Activated T-helper 1 cell treated with anti-CD3 and anti-CD28 coated beads, Interleukin-2, amount 50 U/mL, for 16 hours (primary cell): ENCODE measurements around the gene FDXR.
"Not testable (repeated sequence)": the region's sequence is repeated elsewhere in the genome, so short reads cannot be mapped to it uniquely, and the experiment has no call there.

ENCODE experiments used
- DNase-seq, 2 donors: peaks; one replicate each; pipeline ENCODE4 v3.0.0-alpha.2; 2020; ENCODE audit warnings: low read depth in 1 of 2, low spot score in 1 of 2

Gene FDXR, protein sequence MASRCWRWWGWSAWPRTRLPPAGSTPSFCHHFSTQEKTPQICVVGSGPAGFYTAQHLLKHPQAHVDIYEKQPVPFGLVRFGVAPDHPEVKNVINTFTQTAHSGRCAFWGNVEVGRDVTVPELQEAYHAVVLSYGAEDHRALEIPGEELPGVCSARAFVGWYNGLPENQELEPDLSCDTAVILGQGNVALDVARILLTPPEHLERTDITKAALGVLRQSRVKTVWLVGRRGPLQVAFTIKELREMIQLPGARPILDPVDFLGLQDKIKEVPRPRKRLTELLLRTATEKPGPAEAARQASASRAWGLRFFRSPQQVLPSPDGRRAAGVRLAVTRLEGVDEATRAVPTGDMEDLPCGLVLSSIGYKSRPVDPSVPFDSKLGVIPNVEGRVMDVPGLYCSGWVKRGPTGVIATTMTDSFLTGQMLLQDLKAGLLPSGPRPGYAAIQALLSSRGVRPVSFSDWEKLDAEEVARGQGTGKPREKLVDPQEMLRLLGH

DNA sequence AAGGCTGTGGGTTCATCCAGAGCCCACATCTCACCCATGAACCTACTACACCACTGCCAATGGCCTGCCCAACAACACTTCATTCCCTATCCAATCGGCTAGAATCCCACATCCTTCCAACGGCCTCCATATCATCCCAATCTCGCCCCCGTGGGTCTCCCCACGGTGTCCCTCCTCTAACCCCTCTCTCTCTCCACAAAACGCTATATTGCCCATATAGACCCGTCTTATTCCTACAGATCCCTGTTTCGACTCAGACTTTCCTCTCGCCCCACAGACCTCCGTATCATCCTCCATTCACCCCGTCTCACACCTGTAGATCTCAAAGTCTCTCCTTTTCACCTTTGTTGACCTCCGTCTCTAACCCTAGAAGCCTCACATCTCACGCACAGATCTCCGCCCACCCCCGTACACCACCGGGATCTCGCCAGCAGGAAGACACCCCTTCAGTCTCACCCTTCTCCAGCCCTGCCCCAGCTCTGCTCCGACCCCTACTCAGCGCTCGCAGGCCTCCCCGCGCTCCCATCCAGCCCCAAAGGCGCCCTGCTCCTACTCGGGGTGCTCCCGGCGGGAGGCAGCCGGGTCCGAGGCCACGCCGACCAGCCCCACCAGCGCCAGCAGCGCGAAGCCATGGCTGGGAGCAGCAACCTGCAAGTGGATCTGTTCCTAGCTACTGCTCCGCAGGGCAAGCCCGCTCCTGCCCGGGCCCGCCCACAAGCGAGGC, at the start of gene FDXR:
Gene FDXR (minus strand): TSS at position 682 of the 724 bp plus-strand sequence. CDS start 50 bp downstream, at position 632.
- no peak for DNase-seq

DNA sequence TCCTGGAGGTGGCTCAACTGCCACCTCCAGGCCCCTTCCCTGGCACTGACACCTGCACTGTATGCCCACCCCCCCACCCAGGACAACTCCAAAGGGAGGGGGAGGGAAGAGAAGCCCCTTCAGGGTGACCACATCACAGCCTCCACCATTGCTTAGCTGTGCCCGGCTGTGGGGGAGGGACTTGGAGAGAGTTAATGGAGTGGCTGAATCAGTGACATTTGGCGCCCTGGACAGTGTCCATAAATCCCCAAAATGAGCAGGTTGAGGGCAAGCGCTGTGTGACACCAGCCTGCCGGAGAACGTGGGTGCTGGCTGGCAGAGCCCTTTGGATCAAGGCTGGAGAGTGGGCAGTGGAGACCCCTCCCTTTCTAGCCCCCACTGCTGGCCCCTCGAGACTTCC, 49.4 kb upstream of the FDXR start:
- DNase-seq = no peak

DNA sequence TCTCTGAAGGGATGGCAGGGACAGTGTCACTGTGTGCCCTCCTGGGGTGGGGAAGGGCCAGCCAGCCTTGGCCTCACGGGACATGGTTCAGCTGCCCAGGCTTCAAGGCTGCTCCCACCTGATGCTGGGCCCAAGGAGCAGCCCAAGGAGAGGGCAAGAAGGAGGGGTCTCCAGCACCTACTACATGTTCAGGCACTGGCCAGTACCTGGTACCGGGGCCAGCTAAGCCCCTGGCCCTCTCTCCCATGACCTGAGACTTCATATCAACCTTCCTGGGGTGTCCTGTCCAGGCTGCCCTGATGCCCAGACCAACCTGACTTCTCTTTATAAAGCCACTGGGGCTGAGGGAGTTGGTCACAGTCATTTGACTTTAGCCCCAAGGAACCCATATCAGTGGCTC, 49.0 kb upstream of the FDXR start:
- no peak for DNase-seq

DNA sequence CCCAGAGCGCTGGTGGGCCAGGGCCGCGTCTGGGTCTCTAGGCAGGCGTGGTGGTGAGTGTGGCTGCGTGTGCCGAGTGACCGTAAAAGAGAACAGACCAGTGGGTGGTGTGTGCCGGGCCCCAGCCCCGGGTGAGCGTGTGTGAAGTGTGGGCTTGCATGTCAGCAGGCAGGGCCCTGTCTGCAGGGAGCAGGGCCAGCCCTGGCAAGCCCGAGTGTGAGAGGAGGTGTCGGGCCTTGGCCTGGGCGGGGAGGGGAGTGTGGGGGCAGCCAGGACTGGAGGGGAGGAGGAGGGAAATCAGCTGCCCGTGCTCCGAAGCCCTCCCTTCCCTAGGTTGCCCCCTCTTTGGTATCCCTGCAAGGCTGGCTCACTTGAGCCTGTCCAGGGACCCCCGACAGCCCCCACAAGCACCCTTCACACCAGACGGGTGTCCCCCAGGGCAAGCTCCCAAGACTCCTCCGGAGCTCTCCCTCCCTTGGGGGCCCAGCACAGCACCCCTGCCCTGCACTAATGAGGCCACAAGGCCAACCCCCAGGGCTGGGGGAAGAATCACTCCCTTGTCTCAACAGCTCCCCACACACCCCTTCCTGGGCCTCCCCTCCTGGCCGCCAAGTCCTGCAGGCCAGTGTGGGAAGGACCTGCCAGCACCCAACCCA, 48.4 kb upstream of the FDXR start:
- no peak for DNase-seq

DNA sequence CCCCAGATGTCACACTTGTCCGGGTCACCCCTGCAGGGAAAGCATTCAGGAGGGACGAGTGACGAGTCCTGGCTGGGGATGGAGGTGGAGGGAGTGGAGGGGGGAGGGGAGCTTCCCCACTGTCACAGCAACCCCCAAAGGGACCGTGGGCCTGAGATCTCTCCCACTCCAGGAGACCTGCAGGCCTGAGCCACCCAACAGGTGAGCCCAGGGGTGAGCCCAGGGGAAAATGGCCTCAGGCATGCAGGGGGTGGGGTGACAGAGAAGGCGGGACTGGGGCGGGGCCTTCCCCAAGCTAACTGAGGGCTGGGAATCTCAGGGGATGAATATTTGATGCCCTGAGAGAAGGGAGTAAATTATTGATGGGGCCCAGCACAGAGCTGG, 47.8 kb upstream of the FDXR start:
- DNase-seq = no peak

DNA sequence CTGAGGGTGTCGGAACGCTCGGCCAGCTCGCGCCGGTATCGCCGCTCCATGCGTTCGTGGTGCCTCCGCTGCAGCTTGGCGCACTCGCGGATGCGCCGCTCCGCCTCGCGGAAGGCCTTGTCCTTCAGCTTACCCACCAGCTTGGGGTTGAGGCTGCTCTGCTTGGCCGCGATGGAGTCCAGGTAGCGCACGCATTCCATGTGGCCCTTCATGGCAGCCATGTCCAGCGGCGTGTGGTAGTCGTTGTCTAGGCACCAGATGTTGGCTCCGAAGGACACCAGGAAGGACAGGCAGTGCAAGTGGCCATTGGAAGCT, 47.5 kb upstream of the FDXR start:
- no peak for DNase-seq

DNA sequence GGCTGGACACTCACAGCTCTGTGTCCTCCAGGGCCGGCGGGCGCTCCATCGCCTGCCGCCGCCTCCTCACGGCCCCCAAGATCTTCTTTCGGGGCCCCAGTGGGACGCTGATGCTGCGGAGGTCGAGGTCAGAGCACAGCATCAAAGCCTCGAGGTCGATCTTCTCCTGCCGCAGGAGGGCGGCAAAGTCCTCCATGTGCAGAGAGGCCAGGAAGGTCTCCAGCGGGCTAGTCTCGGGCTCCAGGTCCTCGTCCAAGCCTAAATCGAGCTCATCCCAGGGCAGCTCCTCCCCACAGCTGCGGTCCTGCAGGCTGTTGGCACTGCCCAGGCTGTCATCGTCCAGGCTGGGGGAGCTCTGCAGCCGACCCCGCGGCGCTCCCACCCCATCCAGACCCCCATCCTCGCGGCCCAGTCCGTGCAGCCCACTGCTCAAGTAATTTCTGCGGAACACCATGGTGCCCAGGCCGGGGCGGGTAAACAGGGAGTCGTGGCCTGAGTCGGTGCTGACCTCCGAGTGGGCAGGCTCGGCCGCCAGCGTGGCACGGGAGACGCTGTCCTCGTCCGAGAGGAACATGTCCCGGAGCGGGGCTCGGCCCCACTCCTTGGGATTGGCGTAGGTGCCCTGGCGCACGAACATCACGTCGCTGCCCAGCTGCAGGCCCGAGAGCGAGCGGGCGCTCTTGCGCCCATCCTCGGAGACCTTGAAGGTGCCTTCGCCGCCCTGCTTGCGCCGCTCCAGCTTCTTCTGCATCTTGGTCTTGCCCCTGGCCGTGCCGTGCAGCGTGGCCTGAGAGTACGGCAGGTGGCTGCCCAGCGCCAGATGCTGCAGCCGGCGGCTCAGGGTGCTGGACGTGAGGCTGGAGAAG, 46.9 kb upstream of the FDXR start:
- no peak for DNase-seq

DNA sequence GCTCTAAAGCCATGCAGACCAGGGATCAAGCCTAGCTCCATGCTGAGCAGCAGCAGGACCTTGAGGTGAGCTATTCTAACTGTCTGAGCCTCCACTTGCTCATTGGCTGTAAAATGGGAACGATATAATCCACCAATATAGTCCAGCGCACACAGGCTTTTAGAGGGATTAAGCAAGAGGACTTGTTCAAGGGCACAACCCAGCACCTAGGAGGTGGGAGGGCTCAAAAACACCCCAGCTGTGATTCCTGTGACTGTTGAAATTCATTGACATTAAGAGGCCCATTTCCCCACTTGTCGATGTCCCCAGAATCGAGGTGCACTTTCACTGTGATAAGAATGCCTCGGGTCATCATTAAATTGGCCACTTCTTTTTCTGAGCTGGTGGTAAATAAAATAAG, 46.1 kb upstream of the FDXR start:
- no peak for DNase-seq

DNA sequence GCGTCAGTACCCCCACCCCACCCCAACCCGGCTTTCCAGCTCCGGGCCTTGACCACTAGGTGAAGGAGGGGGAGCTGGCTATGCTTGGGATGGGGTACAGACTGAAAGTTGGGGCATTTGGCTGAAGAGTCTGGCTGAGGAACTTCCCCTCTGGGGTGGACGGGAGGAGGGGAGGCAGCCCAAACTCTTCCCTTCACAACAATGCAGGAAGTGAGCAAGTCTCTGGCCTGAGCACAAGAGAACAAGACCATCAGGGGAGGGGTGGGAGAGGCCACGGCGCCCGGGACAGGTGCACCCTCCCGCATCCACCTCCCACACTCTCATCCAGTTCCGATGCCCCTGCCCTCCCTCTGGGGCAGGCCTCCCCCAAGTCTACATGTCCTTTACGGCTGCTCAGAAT, 44.6 kb upstream of the FDXR start:
- no peak for DNase-seq

DNA sequence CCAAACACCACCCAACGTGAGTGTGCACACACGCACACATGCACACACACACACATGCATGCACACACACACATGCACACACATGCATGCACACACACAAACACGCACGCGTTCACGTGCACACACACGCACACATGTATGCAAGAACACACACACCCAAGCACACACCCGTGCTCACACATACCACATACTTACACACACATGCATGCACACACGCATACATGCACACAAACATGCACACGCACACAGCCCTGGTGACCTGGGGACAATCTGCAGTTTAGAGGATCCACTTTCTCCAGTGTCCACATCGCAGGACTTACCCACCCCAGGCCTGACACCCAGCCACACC, 44.0 kb upstream of the FDXR start:
- DNase-seq = no peak

DNA sequence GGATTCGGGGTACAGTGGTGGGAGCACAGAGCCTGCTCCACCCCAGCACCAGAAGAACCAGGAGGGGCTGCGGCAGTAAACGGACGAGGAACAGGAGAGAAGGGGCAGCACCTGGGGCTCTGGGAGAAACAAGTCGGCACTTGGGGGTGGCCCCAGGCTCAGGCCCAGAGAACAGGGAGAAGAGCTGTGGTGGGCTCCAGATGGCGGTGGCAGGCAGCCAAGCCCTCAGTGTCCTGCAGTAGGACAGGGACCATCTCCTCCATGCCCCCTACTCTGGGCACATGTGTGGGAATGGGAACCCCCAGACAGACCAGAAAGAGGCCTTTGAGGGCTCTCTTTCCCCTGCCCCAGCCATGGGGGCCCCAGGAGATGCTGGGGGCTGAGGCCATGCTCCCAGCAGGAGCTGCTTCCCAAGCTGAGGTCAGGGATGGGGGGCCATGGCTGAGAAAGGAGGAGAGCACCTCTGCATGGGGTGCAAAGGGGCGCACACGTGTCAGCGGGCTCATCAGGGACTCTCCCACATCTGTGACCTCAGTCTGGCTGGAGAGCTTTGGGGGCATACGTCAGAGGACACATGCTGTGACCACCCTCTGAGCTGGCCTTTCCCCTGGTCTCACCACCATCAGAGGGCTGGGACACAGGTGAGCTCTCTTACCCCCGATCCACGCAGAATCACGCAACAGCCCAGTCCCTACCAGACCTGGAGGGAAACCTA, 43.5 kb upstream of the FDXR start:
- DNase-seq = no peak

DNA sequence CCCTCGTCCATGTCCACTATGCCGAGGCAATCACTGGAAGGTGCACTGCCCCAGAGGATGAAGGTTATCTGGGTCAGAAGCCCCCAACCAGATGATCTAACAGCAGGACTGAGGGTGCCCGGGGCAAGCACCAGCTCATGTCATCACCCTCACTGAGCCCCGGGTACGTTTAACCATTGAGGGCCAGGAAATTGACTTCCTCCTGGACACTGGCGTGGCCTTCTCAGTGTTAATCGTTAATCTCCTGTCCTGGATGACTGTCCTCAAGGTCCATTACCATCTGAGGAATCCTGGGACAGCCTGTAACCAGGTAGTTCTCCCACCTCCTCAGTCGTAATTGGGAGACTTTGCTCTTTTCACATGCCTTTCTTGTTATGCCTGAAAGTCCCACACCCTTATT, 38.6 kb upstream of the FDXR start:
- DNase-seq = not testable (repeated sequence)

DNA sequence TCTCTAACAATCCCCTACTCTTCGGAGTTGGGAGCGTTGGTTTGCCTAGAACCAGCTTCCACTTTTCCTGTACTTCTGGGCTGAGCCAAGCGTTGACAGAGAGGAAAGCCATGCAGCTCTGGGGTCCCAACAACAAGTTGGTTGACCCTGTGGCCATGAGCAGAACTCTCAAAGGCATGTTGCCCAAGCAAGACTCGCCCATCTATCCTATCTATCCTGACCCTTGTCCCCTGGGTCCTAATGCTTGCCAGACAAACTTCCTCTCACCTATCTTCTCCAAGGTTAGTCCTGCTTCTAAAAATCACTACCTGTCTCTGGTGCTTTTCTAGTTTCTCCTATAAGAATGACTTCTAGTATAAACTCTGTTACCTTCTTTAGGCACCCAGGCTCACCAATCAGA, 36.3 kb upstream of the FDXR start:
- DNase-seq = not testable (repeated sequence)

DNA sequence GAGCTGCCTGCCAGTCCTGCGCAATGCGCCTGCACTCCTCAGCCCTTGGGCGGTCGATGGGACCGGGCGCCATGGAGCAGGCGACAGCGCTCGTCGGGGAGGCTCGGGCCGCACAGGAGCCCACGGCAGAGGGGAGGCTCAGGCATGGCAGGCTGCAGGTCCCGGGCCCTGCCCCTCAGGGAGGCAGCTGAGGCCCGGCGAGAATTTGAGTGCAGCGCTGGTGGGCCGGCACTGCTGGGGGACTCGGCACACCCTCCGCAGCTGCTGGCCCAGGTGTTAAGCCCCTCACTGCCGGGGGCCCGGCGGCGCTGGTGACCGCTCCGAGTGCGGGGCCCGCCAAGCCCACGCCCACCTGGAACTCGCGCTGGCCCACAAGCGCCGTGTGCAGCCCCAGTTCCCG, 34.2 kb upstream of the FDXR start:
- DNase-seq = no peak

DNA sequence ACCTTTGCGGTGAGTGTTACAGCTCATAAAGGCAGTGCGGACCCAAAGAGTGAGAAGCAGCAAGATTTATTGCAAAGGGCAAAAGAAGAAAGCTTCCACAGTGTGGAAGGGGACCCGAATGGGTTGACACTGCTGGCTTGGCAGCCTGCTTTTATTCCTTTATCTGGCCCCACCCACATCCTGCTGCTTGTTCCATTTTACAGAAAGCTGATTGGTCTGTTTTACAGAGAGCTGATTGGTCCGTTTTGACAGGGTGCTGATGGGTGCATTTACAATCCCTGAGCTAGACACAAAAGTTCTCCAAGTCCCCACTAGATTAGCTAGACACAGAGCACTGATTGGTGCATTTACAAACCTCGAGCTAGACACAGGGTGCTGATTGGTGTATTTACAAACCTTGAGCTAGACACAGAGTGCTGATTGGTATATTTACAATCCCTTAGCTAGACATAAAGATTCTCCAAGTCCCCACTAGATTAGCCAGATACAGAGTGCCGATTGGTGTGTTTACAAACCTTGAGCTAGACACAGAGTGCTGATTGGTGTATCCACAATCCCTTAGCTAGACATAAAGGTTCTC, 33.5 kb upstream of the FDXR start:
- not testable (repeated sequence) for DNase-seq

DNA sequence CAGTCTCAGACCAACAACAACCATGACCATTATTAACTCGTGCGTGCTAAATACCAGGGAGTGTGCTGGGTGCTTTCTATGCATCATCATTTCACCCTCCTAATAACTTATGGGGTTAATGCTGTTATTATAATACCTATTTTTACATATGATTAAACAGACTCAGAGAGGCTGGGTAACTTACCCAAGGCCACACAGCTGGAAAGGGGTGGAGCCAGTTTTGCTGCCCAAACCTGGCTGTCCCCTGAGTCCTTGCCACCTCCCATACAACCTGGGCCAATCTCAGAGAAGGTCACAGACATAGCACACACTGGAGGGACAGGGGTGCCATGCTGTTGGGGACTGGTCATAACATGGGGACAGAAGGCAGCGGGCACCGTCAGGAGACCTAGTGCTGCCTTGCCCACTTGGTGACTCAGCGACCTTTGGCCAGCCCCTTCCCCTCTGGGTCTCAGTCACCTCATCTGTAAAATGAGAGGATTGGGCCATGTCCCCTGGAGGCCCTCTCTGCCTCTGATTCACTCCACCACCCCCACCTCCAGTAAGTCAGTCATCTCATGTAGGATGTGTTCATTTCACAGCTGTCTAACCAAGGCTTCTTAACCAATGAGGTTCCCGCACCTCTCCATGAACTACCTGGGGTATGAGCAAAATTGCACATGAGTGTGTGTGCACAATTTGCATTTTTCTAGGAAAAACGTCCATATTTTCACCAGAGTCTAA, 32.1 kb upstream of the FDXR start:
- DNase-seq = no peak

DNA sequence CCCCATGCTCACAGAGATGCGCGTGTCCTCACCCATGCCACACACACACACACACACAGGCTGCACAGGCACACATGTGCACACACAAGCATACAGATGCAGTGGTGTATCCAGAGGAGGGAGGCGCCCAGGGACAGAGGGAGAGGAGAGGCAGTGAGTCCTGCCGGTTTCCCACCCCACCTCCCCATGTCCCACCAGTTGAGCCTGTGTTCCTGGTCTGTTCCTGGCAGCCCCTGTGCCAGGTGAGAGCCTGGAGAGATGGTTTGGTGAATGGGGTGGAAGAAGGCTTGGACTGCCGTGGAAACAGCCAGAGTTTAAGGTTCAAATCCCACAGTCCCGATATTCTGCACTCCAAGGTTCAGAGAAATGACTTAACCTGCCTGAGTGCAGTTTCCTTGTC, 30.9 kb upstream of the FDXR start:
- no peak for DNase-seq

DNA sequence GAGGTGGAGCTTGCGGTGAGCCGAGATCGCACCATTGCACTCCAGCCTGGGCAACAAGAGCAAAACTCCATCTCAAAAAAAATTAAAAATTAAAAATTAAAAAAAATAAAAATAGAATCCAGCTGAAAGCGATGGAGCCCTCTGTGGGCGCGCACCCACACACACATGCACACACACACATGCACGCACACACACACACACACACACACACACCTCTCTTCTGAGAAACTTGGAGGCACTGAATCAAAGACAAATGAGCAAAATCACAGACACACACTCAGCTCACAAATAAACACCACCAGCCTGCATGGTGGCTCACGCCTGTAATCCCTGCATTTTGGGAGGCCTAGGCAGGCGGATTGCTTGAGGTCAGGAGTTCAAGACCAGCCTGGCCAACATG, 30.2 kb upstream of the FDXR start:
- DNase-seq = no peak

DNA sequence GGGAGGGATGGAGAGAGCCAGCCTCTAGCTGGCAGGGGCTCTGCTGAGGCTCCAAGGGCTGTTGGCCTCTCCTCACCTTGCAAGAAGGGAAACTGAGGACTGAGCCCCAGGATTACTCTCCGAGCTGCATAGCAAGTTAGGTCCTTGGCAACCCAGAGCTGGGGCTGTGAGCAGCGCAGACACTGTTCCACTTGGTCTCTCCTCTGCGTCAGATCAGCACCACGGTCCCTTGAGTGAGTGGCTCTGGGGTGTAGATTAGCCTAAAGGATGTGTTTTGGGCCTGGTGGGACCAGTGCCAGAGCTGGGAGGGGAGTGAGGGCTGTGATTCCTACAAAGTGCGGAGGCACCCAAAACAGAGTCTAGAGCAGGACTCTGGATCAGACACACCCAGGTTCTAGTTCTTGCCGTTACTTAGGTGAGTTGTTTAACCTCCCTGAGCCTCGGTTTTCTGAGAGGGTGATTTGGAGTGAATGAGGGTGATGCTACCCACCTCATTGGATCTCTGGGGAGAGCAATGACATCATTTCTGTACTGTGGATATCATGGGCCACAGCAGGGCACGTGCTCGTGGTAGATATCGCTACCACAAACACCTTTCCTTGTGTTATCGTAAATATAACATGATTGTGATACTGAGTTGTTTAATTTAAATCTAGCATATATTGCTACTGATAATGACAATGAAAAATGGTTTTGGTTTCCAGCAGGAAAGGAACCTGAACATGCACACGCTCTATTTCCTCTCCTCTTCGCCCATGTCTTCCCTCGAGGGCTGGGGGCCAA, 28.8 kb upstream of the FDXR start:
- DNase-seq = no peak
